GM06990 (cell line): Measurements from ENCODE around the gene PADI6.

ENCODE experiments used
- DNase-seq: peaks from one replicate; pipeline ENCODE4 v3.0.0-alpha.2; 2011; ENCODE audit not compliant: insufficient read length; ENCODE audit errors: extremely low read depth
- H3K27me3 ChIP-seq: replicated peaks from 2 replicates; pipeline ENCODE4 v1.6.0; 2011; ENCODE audit warnings: low read length; ENCODE audit not compliant: control insufficient read depth, insufficient read depth
- H3K36me3 ChIP-seq: 2 replicates; pipeline ENCODE4 v1.5.1; 2011; ENCODE audit warnings: low read length; ENCODE audit not compliant: control insufficient read depth, insufficient read depth
- H3K4me3 ChIP-seq: replicated peaks from 2 replicates; pipeline ENCODE4 v1.5.1; 2011; ENCODE audit warnings: low read depth, mild to moderate bottlenecking, control low read depth, low read length
- TF ChIP-seq, protein P1 (sequence below): IDR thresholded peaks from 2 replicates; pipeline ENCODE4 v1.5.1; 2011; ENCODE audit warnings: low read length, control low read depth, mild to moderate bottlenecking, inconsistent platforms; ENCODE audit not compliant: insufficient read depth, poor library complexity, severe bottlenecking

PADI6 gene

DNA sequence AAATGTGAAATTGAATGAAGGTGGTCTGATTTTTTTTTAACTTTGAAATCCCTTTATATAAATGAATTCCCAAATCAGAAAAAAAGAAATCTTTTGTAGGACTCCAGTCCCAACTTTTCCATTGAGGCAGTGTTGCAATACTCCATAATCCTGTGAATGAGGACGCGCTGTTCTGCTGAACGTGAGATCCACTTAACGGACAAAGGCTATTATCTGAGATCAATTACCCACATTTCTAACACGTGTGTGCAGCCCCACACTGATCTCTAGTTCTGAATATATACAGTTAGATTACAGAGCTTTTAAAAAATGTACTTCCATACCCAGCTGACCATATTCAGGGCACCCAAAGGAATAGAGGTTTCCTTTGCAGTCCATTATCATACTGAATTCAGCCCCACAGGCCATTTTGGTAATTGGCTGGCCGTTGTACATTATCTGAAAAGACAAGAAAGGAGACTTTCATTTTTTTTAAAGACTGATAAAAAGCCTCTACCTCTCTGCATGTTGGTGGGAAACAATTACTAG is 48.5 kb downstream of the PADI6 start:
- Histone ChIP-seq H3K4me3 (no peak overlapping the region), H3K27me3 (no peaks in the 10 kb centered on the region), H3K36me3 (peaks cover 46% of the 10 kb centered on the region)
- TF ChIP-seq, protein P1, sequence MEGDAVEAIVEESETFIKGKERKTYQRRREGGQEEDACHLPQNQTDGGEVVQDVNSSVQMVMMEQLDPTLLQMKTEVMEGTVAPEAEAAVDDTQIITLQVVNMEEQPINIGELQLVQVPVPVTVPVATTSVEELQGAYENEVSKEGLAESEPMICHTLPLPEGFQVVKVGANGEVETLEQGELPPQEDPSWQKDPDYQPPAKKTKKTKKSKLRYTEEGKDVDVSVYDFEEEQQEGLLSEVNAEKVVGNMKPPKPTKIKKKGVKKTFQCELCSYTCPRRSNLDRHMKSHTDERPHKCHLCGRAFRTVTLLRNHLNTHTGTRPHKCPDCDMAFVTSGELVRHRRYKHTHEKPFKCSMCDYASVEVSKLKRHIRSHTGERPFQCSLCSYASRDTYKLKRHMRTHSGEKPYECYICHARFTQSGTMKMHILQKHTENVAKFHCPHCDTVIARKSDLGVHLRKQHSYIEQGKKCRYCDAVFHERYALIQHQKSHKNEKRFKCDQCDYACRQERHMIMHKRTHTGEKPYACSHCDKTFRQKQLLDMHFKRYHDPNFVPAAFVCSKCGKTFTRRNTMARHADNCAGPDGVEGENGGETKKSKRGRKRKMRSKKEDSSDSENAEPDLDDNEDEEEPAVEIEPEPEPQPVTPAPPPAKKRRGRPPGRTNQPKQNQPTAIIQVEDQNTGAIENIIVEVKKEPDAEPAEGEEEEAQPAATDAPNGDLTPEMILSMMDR = no peak
- no peak for DNase-seq

DNA sequence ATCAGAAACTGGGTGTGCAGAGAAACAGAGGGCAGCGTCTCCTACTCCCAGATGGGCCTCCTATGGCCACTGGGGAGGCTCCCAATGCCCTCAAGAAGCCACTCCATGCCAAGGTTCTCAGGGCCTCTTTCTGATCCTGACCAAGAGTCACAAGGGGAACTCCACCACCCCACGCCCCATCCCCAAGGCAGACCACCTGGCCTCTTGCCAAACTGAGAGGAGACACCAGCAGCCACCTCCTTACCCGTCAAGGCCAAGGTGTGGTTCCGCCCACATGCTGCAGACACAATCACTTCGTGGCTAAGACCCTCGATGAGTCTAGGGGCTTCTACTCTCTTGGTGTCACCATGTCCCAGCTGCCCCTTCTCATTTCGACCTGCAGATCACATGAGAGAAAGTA is 50.5 kb downstream of the PADI6 start:
- Histone ChIP-seq H3K4me3 (no peak overlapping the region), H3K27me3 (no peaks in the 10 kb centered on the region), H3K36me3 (peaks cover 47% of the 10 kb centered on the region)
- TF ChIP-seq, protein P1 = no peak
- no peak for DNase-seq

DNA sequence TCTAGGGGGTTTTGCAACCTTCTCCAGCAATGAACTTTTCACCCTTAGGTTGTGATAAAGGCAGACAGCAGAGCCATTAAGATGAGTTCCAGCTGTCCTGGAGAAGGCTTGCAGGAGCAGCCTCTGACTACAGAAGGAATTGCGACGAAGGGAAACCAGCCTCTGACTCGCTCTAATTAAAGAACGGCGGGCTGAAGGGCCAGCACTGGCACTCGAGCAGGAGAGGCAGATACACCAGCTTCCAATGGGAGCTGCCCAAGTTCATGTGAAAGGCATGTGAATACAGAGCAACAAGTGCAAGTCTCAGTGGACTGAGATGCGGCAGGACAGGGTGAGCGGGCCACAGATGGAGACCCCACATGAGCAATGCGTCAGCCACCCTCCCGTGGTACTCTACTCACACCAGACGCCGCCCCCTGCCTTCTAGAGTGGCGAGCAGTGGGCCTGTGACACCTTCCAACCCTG is 51.8 kb downstream of the PADI6 start:
- Histone ChIP-seq H3K36me3 (peaks cover 56% of the 10 kb centered on the region), H3K4me3 (no peak overlapping the region), H3K27me3 (no peaks in the 10 kb centered on the region)
- DNase-seq = no peak
- TF ChIP-seq, protein P1 = no peak

DNA sequence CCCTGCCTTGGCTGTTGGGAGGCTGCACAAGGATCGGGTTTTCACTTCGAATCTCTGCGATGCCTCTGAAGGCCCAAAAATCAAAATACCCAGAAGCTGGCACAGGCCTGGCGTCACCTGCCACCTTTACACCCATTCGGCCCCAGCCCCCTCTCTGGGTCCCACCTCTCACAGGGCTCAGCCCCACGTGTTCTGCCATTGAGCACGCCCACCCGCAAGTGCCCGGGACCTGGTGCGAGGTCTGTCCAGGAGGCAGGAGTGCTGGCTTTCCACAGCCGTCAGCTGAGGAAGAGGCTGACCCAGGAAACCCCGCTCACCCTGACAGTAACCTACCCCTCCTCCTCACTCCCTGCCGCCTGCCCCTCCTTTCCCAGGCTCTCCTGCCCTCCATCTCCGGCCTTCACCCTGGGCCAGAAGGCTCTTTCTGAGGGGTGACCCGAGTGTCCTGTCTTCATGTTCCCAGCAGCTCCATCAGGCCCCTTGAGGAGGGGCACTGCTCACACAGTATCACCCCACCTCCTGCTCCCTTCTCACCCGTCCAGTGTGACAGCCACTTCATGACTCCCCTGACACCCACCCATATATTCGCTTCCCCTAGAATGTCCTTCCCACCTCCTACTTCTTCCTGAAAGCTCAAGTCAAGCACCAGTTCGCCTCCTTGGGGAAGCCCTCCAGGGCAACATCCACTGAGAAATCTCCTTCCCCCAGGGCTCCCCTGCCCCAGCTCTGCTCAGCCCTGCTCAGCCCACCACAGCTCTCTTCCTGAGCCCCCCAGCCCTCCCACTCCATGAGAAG is 54.0 kb downstream of the PADI6 start:
- H3K4me3 ChIP-seq = no peak overlapping the region
- TF ChIP-seq, protein P1 = no peak
- DNase-seq = no peak
- H3K36me3 ChIP-seq = peaks cover 55% of the 10 kb centered on the region
- H3K27me3 ChIP-seq = no peaks in the 10 kb centered on the region

DNA sequence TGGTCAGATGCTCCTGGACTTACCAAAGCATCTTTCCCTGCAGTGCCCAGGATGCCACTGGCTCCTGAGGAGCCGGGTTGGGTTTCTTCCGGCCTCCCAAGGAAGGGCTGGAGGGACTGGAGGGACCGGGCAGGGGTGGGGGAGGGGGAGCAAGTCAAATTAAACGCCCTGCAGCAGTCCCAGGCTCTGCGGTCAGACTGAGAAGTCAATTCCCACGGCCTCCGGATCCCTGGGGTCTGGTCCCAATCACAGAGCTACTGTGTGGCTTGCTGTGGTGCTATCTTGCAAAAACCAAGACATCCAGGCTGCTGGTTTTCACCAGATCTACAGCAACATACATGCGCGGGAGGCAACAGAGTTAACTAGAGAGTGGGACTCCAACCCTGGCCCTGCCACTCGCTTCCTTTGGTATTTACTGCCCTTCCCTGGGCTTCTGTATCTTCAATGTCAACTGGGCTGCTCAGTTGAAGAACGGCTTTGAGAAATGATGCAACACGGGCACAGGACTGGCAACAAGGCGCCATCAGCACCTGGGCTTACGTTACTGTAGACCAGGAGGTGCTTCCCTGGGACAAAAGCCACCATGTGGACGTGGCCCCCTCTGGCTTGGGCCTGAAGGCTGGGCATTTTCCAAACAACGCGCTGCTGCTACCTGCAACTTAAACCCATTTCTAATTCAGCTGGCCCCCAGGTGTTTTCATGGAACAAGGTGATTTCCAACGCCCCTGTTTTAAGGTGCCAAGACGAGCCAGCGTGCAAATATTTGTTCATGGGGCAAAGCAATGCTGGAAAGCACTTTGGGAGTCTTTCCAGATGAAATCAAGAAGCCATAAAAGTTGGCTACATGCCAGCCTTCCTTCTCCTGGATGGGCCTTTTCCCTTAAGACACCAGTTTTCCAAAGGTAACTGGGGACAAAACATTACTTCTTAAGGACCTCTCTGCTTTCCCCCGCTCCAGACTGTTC is 56.0 kb downstream of the PADI6 start:
- no peak for DNase-seq
- Histone ChIP-seq H3K4me3 (no peak overlapping the region), H3K36me3 (peaks cover 48% of the 10 kb centered on the region), H3K27me3 (no peaks in the 10 kb centered on the region)
- TF ChIP-seq, protein P1 = no peak
